Small intestine (tissue), 7 donors: ENCODE data around the gene SIVA1. TPM values are rescaled to one million over a fixed set of nuclear protein-coding genes. Genes with fewer than 3 reads are reported as not detected.

ENCODE experiments used
- DNase-seq, 2 donors: peaks; one replicate each; pipeline versions ENCODE4 v3.0.0 to v3.0.0-alpha.2; 2013
- FAIRE-seq: peaks from 2 replicates; lab custom pipeline; 2012; peaks lifted over from hg19 to GRCh38; lab: Jason Lieb, UNC
- H3K27ac ChIP-seq, 3 donors: one replicate each; pipeline ENCODE4 v1.5.1; 2013; ENCODE audit warnings: low read length in 2 of 3, mild to moderate bottlenecking in 2 of 3, control low read depth in 1 of 3, inconsistent platforms in 1 of 3, low read depth in 1 of 3, moderate library complexity in 1 of 3
- H3K27me3 ChIP-seq, 3 donors: one replicate each; pipeline ENCODE4 v1.6.1; 2013; ENCODE audit warnings: low read length in 3 of 3, inconsistent platforms in 1 of 3; ENCODE audit not compliant: control insufficient read depth in 3 of 3, insufficient read depth in 3 of 3
- H3K36me3 ChIP-seq, 3 donors: one replicate each; pipeline ENCODE4 v1.6.1; 2013; ENCODE audit warnings: low read length in 3 of 3, inconsistent platforms in 1 of 3, low read depth in 1 of 3, mild to moderate bottlenecking in 1 of 3, moderate library complexity in 1 of 3; ENCODE audit not compliant: control insufficient read depth in 3 of 3, insufficient read depth in 2 of 3
- H3K4me1 ChIP-seq, 3 donors: one replicate each; pipeline ENCODE4 v1.6.1; 2013; ENCODE audit warnings: low read length in 2 of 3, inconsistent platforms in 1 of 3, low read depth in 1 of 3, mild to moderate bottlenecking in 1 of 3, moderate library complexity in 1 of 3; ENCODE audit not compliant: control insufficient read depth in 3 of 3, insufficient read depth in 2 of 3
- H3K4me3 ChIP-seq, 3 donors: one replicate each; pipeline ENCODE4 v1.5.1; 2013; ENCODE audit warnings: low read length in 3 of 3, control low read depth in 1 of 3, inconsistent platforms in 1 of 3, low read depth in 1 of 3, mild to moderate bottlenecking in 1 of 3, moderate library complexity in 1 of 3
- H3K9me3 ChIP-seq, 2 donors: one replicate each; pipeline ENCODE4 v1.6.1; 2013; ENCODE audit warnings: low read depth in 1 of 2, low read length in 1 of 2; ENCODE audit not compliant: control insufficient read depth in 2 of 2, insufficient read depth in 1 of 2
- WGBS, 3 donors: extraction: QIAGEN DNeasy Blood & Tissue Kit; methylation state at CpG; one replicate each; pipeline ENCODE4 v1.1.7; 2013; 5-methylcytosine and 5-hydroxymethylcytosine counted together
- polyA plus RNA-seq, 4 donors: library from polyadenylated mRNA; stranded (reverse) in 3 of 4; unstranded in 1 of 4; fragments of 200-250 nt in 3 of 4; fragments of 120-200 nt in 1 of 4; gene quantifications; one replicate each; pipeline versions ENCODE4 v1.2.1 to v1.2.3, GENCODE V29; 2013
- donor health status: healthy with polysubstance abuse.
- donor health status: control.
- donor health status: control.
- donor health status: Bipolar disorder and iron deficiency.
- donor health status: healthy.

Gene SIVA1
- polyA plus RNA-seq, 4 donors: 91.9 to 269 (median 140) TPM

DNA sequence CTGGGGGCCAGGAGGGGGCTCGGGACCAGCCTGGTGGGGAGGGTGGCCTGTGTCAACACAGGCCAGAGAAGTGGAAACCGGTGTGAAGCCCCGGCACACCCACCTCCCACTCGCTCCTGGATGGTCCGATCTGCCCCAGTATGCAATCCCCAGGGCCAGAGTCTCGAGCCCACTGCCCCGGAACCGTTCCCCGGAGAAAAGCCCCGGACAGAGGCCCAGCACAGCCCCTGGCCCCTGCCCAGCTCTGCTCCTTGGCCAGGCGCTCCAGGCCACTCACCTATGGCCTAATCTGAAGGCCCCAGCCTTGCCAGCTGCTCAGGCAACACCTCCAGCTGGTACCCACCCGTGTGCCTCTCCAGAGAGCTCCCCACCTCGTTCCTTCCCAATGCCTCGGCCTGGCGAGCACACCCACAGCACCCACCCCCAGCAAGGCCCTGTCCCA lies 24.9 kb downstream of the SIVA1 start:
- Histone ChIP-seq H3K9me3 (no peaks in the 10 kb centered on the region), H3K27ac (no peak overlapping the region), H3K4me1 (no peaks in the 10 kb centered on the region), H3K27me3 (no peaks in the 10 kb centered on the region), H3K36me3 (peaks cover 5 to 99% (median 11%) of the 10 kb centered on the region in 3 donors), H3K4me3 (no peak overlapping the region)
- WGBS, 3 donors: 85 to 93% (median 87%) methylated on average over 15 of the region's 15 CpGs
- FAIRE-seq (no peak), DNase-seq (no peak)

DNA sequence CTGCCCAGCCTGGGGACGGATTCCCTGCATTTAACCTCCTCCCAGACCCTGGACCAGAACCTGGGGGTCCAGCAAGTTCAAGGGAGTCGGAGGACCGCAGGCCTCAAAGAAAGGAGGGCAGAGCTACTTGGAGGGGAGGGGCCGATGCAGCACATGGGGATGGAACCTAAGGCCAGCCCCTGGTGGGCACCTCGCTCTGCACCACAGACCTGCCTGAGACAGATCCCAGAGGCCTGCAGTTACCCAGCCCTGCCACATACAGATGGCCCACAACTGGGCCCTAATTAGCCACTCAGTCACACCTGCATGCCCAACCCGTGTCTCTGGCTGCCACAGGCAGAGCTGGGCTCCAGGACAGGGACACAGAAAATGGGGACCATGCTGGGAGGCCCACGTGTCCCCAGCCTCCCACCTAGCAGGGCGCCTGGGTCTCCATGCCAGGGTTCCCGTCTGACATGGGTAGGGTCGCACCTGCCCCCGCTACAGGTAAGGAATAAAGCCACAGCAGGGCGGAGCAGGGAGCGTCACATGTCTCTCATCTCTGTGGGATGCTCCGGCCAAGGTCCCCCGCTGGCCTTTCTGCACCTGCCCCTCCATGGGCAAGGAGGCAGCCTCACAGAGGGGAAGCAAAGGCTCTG lies 25.9 kb downstream of the SIVA1 start:
- no peak overlapping the region for H3K27ac ChIP-seq
- H3K4me1 ChIP-seq: no peaks in the 10 kb centered on the region
- peaks cover 5 to 97% (median 11%) of the 10 kb centered on the region in 3 donors for H3K36me3 ChIP-seq
- WGBS, 3 donors: 87 to 90% (median 88%) methylated on average over 15 of the region's 15 CpGs
- no peaks in the 10 kb centered on the region for H3K9me3 ChIP-seq
- no peaks in the 10 kb centered on the region for H3K27me3 ChIP-seq
- DNase-seq: no peak
- no peak overlapping the region for H3K4me3 ChIP-seq
- FAIRE-seq: no peak

DNA sequence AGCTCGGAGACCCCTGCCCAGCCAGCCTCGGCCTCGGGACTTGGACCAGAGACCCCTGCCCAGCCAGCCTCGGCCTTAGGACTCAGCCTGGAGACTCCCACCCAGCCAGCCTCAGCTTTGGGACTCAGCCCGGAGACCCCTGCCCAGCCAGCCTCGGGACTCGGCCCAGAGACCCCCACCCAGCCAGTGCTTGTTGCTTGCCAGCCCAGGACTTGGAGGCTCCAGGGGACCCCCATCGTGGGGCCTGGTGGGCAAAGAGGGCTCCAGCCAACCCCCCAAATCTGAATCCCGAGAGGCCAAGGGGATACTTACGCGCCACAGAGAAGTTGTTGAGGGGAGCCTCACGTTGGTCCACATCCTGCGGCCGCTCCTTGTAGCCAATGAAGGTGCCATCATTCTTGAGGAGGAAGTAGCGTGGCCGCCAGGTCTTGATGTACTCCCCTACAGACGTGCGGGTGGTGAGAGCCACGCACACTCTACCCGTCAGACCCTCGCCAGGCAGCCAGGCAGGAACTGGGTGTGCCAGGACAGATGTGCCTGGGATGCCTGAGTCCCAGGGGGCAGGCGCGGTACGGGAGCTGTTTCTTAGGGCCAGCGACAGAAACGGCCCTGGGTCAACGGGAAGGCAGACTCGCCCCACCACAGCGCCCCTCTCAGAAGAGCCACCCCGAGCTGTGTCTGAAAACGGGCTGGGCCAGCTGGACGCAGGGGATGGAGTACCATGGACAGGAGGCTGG lies 27.0 kb downstream of the SIVA1 start:
- Histone ChIP-seq H3K36me3 (peaks cover 5 to 93% (median 8%) of the 10 kb centered on the region in 3 donors), H3K4me1 (no peaks in the 10 kb centered on the region), H3K9me3 (no peaks in the 10 kb centered on the region), H3K27me3 (no peaks in the 10 kb centered on the region), H3K27ac (no peak overlapping the region), H3K4me3 (no peak overlapping the region)
- DNase-seq (no peak), FAIRE-seq (no peak)
- 93 to 95% (median 94%) methylated on average over 32 of the region's 32 CpGs for WGBS, 3 donors

- H3K36me3 ChIP-seq: peaks cover 5 to 91% (median 8%) of the 10 kb centered on the region in 3 donors
- H3K9me3 ChIP-seq: no peaks in the 10 kb centered on the region
- H3K4me1 ChIP-seq: no peaks in the 10 kb centered on the region
- WGBS, 3 donors: 90 to 92% (median 92%) methylated on average over 24 of the region's 24 CpGs
- no peaks in the 10 kb centered on the region for H3K27me3 ChIP-seq
- H3K27ac ChIP-seq: no peak overlapping the region
- no peak overlapping the region for H3K4me3 ChIP-seq
- FAIRE-seq: no peak
- DNase-seq: no peak
Measured at GRCh38 chr14:104780513-104781030, 27.6 kb downstream of the SIVA1 start.

- Histone ChIP-seq H3K27me3 (no peaks in the 10 kb centered on the region), H3K27ac (no peak overlapping the region), H3K36me3 (peaks cover 5 to 90% (median 8%) of the 10 kb centered on the region in 3 donors), H3K4me1 (no peaks in the 10 kb centered on the region), H3K9me3 (no peaks in the 10 kb centered on the region), H3K4me3 (no peak overlapping the region)
- FAIRE-seq (no peak), DNase-seq (no peak)
- 90 to 93% (median 92%) methylated on average over 19 to 20 of the region's 20 CpGs for WGBS, 3 donors
Measured at GRCh38 chr14:104781271-104782077, 28.5 kb downstream of the SIVA1 start.

DNA sequence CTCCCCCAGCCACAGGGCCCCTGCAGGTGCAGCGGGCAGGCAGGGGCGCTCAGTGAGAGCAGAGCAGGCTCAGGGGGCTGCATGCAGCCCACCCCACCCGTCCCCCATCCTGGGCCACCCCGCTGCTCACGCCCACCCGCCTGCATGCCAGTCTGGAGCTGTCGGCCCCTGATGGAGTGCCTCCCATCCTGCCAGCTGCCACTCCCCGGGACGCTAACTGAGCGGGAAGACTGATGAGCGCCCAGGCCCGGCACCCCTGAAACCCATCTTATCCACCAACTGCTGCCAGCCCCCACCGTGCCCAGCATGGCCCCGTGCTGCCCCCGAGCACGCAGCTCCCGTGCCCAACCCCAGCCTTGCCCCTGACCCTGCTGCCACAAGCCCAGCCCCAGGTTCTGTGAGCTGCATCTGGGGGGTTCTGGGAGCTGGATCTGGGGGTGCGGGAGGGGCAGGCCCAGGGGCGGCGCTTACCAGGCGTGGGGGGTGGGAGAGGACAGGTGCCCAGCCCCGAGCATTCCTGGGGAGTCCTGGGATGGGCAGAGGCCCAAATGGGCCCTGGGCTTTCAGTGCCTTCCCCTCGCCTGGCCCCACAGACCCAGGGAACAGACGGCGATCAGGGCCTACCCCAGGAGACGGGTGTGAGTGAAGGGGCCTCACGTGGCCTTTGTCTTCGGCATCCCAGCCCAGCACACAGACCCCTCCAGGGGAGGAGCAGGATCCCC lies 29.3 kb downstream of the SIVA1 start:
- Histone ChIP-seq H3K4me3 (no peak overlapping the region), H3K27ac (no peak overlapping the region), H3K4me1 (no peaks in the 10 kb centered on the region), H3K9me3 (no peaks in the 10 kb centered on the region), H3K36me3 (peaks cover 2 to 90% (median 8%) of the 10 kb centered on the region in 3 donors), H3K27me3 (no peaks in the 10 kb centered on the region)
- no peak for FAIRE-seq
- WGBS, 3 donors: 87 to 89% (median 89%) methylated on average over 22 to 28 of the region's 28 CpGs
- DNase-seq: no peak

DNA sequence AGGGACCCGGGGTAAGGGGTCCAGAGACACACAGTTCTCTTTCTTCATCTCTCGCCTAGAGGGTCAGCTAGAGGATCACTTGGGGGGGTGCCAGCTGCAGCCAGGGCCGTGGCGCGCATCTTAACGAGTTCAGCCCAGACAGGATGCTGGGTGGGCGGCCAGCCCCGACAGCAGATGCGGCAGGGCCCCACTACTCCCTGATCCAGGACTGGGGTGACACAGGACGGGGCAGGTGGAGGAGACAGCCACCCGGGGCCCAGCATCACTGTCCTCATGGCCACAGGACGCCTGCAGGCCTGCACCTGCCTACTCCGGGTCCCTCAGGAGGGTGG lies 29.8 kb downstream of the SIVA1 start:
- H3K4me3 ChIP-seq: no peak overlapping the region
- no peak for DNase-seq
- no peaks in the 10 kb centered on the region for H3K27me3 ChIP-seq
- H3K9me3 ChIP-seq: no peaks in the 10 kb centered on the region
- WGBS, 3 donors: 79 to 86% (median 86%) methylated on average over 13 of the region's 13 CpGs
- no peaks in the 10 kb centered on the region for H3K4me1 ChIP-seq
- H3K27ac ChIP-seq: no peak overlapping the region
- FAIRE-seq: no peak
- H3K36me3 ChIP-seq: peaks cover 2 to 90% (median 8%) of the 10 kb centered on the region in 3 donors
